GM12892 (cell line): Measurements from ENCODE around the gene TGDS.

ENCODE experiments used
- POLR2A ChIP-seq: IDR thresholded peaks from 2 replicates; pipeline ENCODE4 v1.6.1; 2011; ENCODE audit warnings: low read depth, low read length, control low read depth
- POLR2AphosphoS5 ChIP-seq: IDR thresholded peaks from 2 replicates; pipeline ENCODE4 v1.6.1; 2011; ENCODE audit warnings: low read depth, low read length, control low read depth

- no peak for TF ChIP-seq POLR2A
- TF ChIP-seq POLR2AphosphoS5, result no peak
These were observed 12.0 kb downstream of the TGDS start for GRCh38 chr13:94583926-94584325.
